Neural cell (in vitro differentiated cells): ENCODE measurements around the gene ZNF692. TPM values are rescaled to one million over a fixed set of nuclear protein-coding genes. Genes with fewer than 3 reads are reported as not detected.

Source experiments
- H2AFZ ChIP-seq: fragments of 200-600, 300-800 bp; sonication (generic), shearing (Covaris generic); 2 replicates; pipeline ENCODE4 v1.6.0; 2014; ENCODE audit warnings: low read depth, mild to moderate bottlenecking, antibody characterized with exemption, low read length, moderate library complexity
- H3F3A ChIP-seq: fragments of 200-600 bp; shearing (Covaris generic); 2 replicates; pipeline ENCODE4 v1.6.1; 2016; ENCODE audit warnings: mild to moderate bottlenecking, moderate library complexity, mixed read lengths, antibody characterized with exemption, low read length; ENCODE audit not compliant: insufficient read depth, poor library complexity, severe bottlenecking
- H3K27ac ChIP-seq: fragments of 200-600, 300-800 bp; sonication (generic), shearing (Covaris generic); 2 replicates; pipeline ENCODE4 v1.5.1; 2014; ENCODE audit warnings: mild to moderate bottlenecking, low read length, moderate library complexity
- H3K27me3 ChIP-seq: fragments of 300-800, 200-600 bp; sonication (generic), shearing (Covaris generic); 2 replicates; pipeline ENCODE4 v1.6.0; 2014; ENCODE audit warnings: mild to moderate bottlenecking, low read depth, low read length, moderate library complexity; ENCODE audit not compliant: insufficient read depth
- H3K36me3 ChIP-seq: fragments of 300-800, 200-600 bp; sonication (generic), shearing (Covaris generic); 2 replicates; pipeline ENCODE4 v1.5.1; 2014; ENCODE audit warnings: mild to moderate bottlenecking, antibody characterized with exemption, low read length, moderate library complexity; ENCODE audit not compliant: insufficient read depth
- H3K4me2 ChIP-seq: fragments of 300-800, 200-600 bp; sonication (generic), shearing (Covaris generic); 2 replicates; pipeline ENCODE4 v1.6.0; 2014; ENCODE audit warnings: mild to moderate bottlenecking, low read length
- H3K4me3 ChIP-seq: fragments of 300-800, 200-600 bp; sonication (generic), shearing (Covaris generic); 2 replicates; pipeline ENCODE4 v1.5.1; 2014; ENCODE audit warnings: mild to moderate bottlenecking, low read length, moderate library complexity
- H3K79me2 ChIP-seq: fragments of 200-600 bp; shearing (Covaris generic); replicated peaks from 2 replicates; pipeline ENCODE4 v1.6.0; 2014; ENCODE audit warnings: mild to moderate bottlenecking, low read length, moderate library complexity; ENCODE audit not compliant: insufficient read depth
- H3K9ac ChIP-seq: fragments of 300-800, 200-600 bp; sonication (generic), shearing (Covaris generic); 2 replicates; pipeline ENCODE4 v1.6.1; 2016; ENCODE audit warnings: mild to moderate bottlenecking, low read length, mixed read lengths
- H3K9me2 ChIP-seq: fragments of 200-600 bp; shearing (Covaris generic); 2 replicates; pipeline ENCODE4 v1.6.1; 2016; ENCODE audit warnings: mild to moderate bottlenecking, low read length, mixed read lengths; ENCODE audit not compliant: insufficient read depth
- H3K9me3 ChIP-seq: fragments of 200-600, 300-800 bp; sonication (generic), shearing (Covaris generic); 2 replicates; pipeline ENCODE4 v1.6.1; 2016; ENCODE audit warnings: mild to moderate bottlenecking, mixed run types, low read length, moderate library complexity, mixed read lengths
- H4K20me1 ChIP-seq: fragments of 200-600 bp; shearing (Covaris generic); 2 replicates; pipeline ENCODE4 v1.6.1; 2016; ENCODE audit warnings: mild to moderate bottlenecking, mixed run types; ENCODE audit not compliant: insufficient read depth
- CTCF ChIP-seq: fragments of 450-650 bp; IDR thresholded peaks from 2 replicates; pipeline ENCODE4 v1.5.1; 2014; ENCODE audit warnings: antibody characterized with exemption, mild to moderate bottlenecking, moderate library complexity; ENCODE audit not compliant: poor library complexity, severe bottlenecking
- EP300 ChIP-seq: fragments of 450-650 bp; conservative IDR thresholded peaks from 2 replicates; pipeline ENCODE4 v1.6.1; 2014; ENCODE audit warnings: antibody characterized with exemption, mild to moderate bottlenecking, moderate library complexity; ENCODE audit not compliant: poor library complexity, severe bottlenecking
- EZH2 ChIP-seq: fragments of 200-600, 300-800 bp; shearing (Covaris generic), sonication (generic); IDR thresholded peaks from 2 replicates; pipeline ENCODE4 v1.6.1; 2014; ENCODE audit warnings: antibody characterized with exemption, low read length, borderline replicate concordance, mild to moderate bottlenecking; ENCODE audit not compliant: insufficient read depth, poor library complexity, severe bottlenecking
- MXI1 ChIP-seq: fragments of 450-650 bp; conservative IDR thresholded peaks from 2 replicates; pipeline ENCODE4 v1.6.1; 2014; ENCODE audit warnings: antibody characterized with exemption, mild to moderate bottlenecking; ENCODE audit not compliant: poor library complexity, severe bottlenecking
- POLR2AphosphoS5 ChIP-seq: IDR thresholded peaks from 2 replicates; pipeline ENCODE4 v1.6.1; 2012
- RAD21 ChIP-seq: fragments of 450-650 bp; conservative IDR thresholded peaks from 2 replicates; pipeline ENCODE4 v1.6.1; 2014; ENCODE audit warnings: antibody characterized with exemption, mild to moderate bottlenecking, moderate library complexity
- SMC3 ChIP-seq: fragments of 450-650 bp; conservative IDR thresholded peaks from 2 replicates; pipeline ENCODE4 v1.6.1; 2014; ENCODE audit warnings: antibody characterized with exemption, mild to moderate bottlenecking, moderate library complexity; ENCODE audit not compliant: poor library complexity
- polyA plus RNA-seq: library from polyadenylated mRNA; depleted of rRNA; stranded (reverse); fragments of >200 nt; gene quantifications from 2 replicates; pipeline ENCODE4 v1.2.3, GENCODE V29; 2014
- TF ChIP-seq, protein P1 (sequence below): IDR thresholded peaks from 2 replicates; pipeline ENCODE4 v1.6.1; 2012; ENCODE audit warnings: borderline replicate concordance

Gene ZNF692
- polyA plus RNA-seq, 1 donor from 2014 or later: 183 TPM

GRCh38 chr1:248897412-248898337 lies 38.8 kb upstream of the ZNF692 start:
- H3K9me3 ChIP-seq: no peaks in the 10 kb centered on the region
- no peaks in the 10 kb centered on the region for H3K79me2 ChIP-seq
- no peaks in the 10 kb centered on the region for H3F3A ChIP-seq
- no peak overlapping the region for H3K27ac ChIP-seq
- H3K4me3 ChIP-seq: no peak overlapping the region
- no peaks in the 10 kb centered on the region for H4K20me1 ChIP-seq
- H3K36me3 ChIP-seq: no peaks in the 10 kb centered on the region
- H3K4me2 ChIP-seq: no peak overlapping the region
- H2AFZ ChIP-seq: no peak overlapping the region
- H3K9ac ChIP-seq: no peak overlapping the region
- TF ChIP-seq RAD21: no peak
- no peak for TF ChIP-seq CTCF
- TF ChIP-seq MXI1: no peak
- TF ChIP-seq EP300: no peak
- TF ChIP-seq, protein P1, sequence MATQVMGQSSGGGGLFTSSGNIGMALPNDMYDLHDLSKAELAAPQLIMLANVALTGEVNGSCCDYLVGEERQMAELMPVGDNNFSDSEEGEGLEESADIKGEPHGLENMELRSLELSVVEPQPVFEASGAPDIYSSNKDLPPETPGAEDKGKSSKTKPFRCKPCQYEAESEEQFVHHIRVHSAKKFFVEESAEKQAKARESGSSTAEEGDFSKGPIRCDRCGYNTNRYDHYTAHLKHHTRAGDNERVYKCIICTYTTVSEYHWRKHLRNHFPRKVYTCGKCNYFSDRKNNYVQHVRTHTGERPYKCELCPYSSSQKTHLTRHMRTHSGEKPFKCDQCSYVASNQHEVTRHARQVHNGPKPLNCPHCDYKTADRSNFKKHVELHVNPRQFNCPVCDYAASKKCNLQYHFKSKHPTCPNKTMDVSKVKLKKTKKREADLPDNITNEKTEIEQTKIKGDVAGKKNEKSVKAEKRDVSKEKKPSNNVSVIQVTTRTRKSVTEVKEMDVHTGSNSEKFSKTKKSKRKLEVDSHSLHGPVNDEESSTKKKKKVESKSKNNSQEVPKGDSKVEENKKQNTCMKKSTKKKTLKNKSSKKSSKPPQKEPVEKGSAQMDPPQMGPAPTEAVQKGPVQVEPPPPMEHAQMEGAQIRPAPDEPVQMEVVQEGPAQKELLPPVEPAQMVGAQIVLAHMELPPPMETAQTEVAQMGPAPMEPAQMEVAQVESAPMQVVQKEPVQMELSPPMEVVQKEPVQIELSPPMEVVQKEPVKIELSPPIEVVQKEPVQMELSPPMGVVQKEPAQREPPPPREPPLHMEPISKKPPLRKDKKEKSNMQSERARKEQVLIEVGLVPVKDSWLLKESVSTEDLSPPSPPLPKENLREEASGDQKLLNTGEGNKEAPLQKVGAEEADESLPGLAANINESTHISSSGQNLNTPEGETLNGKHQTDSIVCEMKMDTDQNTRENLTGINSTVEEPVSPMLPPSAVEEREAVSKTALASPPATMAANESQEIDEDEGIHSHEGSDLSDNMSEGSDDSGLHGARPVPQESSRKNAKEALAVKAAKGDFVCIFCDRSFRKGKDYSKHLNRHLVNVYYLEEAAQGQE: no peak
- no peak for TF ChIP-seq EZH2
- TF ChIP-seq SMC3: no peak
- no peaks in the 10 kb centered on the region for H3K27me3 ChIP-seq
- no peaks in the 10 kb centered on the region for H3K9me2 ChIP-seq

DNA sequence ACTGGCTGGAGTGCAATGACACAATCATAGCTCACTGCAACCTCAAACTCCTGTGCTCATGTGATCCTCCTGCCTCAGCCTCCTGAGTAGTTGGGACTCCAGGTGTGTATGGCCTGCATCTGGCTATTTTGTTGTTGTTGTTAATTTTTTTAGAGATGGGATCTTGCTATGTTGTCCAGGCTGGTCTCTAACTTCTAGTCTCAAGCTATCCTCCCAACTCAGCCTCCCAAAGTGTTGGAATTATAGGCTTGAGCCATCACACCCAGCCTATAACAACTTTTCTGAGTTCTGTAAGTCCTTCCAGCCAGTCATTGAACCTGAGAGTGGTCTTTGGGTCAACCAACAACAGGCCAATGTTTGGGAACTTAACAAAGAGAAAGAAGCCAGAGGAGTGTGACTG lies 36.0 kb upstream of the ZNF692 start:
- Histone ChIP-seq H3K36me3 (no peaks in the 10 kb centered on the region), H3K4me3 (no peak overlapping the region), H2AFZ (no peak overlapping the region), H4K20me1 (no peaks in the 10 kb centered on the region), H3K4me2 (no peak overlapping the region), H3K79me2 (no peaks in the 10 kb centered on the region), H3K9me2 (no peaks in the 10 kb centered on the region), H3K27me3 (no peaks in the 10 kb centered on the region), H3K9me3 (no peaks in the 10 kb centered on the region), H3K9ac (no peak overlapping the region), H3F3A (no peaks in the 10 kb centered on the region), H3K27ac (no peak overlapping the region)
- TF ChIP-seq, protein P1: no peak
- no peak for TF ChIP-seq MXI1
- no peak for TF ChIP-seq EZH2
- TF ChIP-seq EP300: no peak
- no peak for TF ChIP-seq POLR2AphosphoS5
- no peak for TF ChIP-seq CTCF
- no peak for TF ChIP-seq SMC3
